Activated CD8-positive, alpha-beta T cell treated with anti-CD3 and anti-CD28 coated beads for 36 hours (primary cell): ENCODE data around the gene SIGLEC5. TPM values are rescaled to one million over a fixed set of nuclear protein-coding genes. Genes with fewer than 3 reads are reported as not detected.

Source experiments
- ATAC-seq: fragments of 200-7000 bp; cut with Tn5 transposase; one replicate; pipeline ENCODE4 v1.10.0; 2021; ENCODE audit warnings: mild to moderate bottlenecking, moderate library complexity
- CTCF ChIA-PET: fragments of 350-600 bp; sonication (Branson Sonifier 250); formaldehyde crosslinking; loops from one replicate; lab custom pipeline; 2021; ENCODE audit warnings: antibody characterized with exemption; lab: Charles Lee
- POLR2A ChIA-PET: fragments of 350-600 bp; sonication (Branson Sonifier 250); formaldehyde crosslinking; loops from one replicate; lab custom pipeline; 2021; ENCODE audit warnings: antibody characterized with exemption; lab: Charles Lee
- DNase-seq: peaks from one replicate; pipeline ENCODE4 v3.0.0-alpha.2; 2020
- H3K27ac Mint-ChIP-seq: one replicate; pipeline ENCODE4 v1.8.0; 2021; ENCODE audit warnings: mild to moderate bottlenecking, mixed read lengths
- H3K27me3 Mint-ChIP-seq: one replicate; pipeline ENCODE4 v1.8.0; 2021; ENCODE audit warnings: mixed read lengths
- H3K36me3 Mint-ChIP-seq: one replicate; pipeline ENCODE4 v1.8.0; 2021; ENCODE audit warnings: low read depth, mixed read lengths
- H3K4me1 Mint-ChIP-seq: one replicate; pipeline ENCODE4 v1.8.0; 2021; ENCODE audit warnings: low read depth, mixed read lengths
- H3K4me3 Mint-ChIP-seq: one replicate; pipeline ENCODE4 v1.8.0; 2021; ENCODE audit warnings: mild to moderate bottlenecking, moderate library complexity, mixed read lengths
- H3K9me3 Mint-ChIP-seq: one replicate; pipeline ENCODE4 v1.8.0; 2021; ENCODE audit warnings: mixed read lengths
- intact Hi-C: fragments of 100-400 bp; cut with micrococcal nuclease; formaldehyde crosslinking; loops from one replicate; pipeline ENCODE4 v1.10.0; 2022
- total RNA-seq, 2 experiments: library from RNA; stranded (reverse); gene quantifications; one replicate each; pipeline ENCODE4 v1.2.3, GENCODE V29; 2021
- TF ChIP-seq, protein P1 (sequence below): fragments of 200-600 bp; IDR thresholded peaks from one replicate; pipeline ENCODE4 v1.8.0; 2022; ENCODE audit warnings: antibody characterized with exemption, mild to moderate bottlenecking

SIGLEC5 gene
- total RNA-seq, 2 experiments from 2014 or later: not detected

- ATAC-seq (no peak), DNase-seq (no peak)
- no peaks in the 10 kb centered on the region for H3K27me3 Mint-ChIP-seq
- intact Hi-C loops: no loop called here
- ChIA-PET POLR2A (no interaction called here), CTCF (no interaction called here)
- H3K27ac Mint-ChIP-seq: no peak overlapping the region
- H3K4me3 Mint-ChIP-seq: no peak overlapping the region
- H3K36me3 Mint-ChIP-seq: peaks cover 35% of the 10 kb centered on the region
- peaks cover 35% of the 10 kb centered on the region for H3K9me3 Mint-ChIP-seq
- peaks cover 15% of the 10 kb centered on the region for H3K4me1 Mint-ChIP-seq
- TF ChIP-seq, protein P1, sequence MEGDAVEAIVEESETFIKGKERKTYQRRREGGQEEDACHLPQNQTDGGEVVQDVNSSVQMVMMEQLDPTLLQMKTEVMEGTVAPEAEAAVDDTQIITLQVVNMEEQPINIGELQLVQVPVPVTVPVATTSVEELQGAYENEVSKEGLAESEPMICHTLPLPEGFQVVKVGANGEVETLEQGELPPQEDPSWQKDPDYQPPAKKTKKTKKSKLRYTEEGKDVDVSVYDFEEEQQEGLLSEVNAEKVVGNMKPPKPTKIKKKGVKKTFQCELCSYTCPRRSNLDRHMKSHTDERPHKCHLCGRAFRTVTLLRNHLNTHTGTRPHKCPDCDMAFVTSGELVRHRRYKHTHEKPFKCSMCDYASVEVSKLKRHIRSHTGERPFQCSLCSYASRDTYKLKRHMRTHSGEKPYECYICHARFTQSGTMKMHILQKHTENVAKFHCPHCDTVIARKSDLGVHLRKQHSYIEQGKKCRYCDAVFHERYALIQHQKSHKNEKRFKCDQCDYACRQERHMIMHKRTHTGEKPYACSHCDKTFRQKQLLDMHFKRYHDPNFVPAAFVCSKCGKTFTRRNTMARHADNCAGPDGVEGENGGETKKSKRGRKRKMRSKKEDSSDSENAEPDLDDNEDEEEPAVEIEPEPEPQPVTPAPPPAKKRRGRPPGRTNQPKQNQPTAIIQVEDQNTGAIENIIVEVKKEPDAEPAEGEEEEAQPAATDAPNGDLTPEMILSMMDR: no peak
Measured at GRCh38 chr19:51590441-51590840, 39.8 kb downstream of the SIGLEC5 start.

- H3K27ac Mint-ChIP-seq: no peak overlapping the region
Measured at GRCh38 chr19:51589511-51589910, 40.7 kb downstream of the SIGLEC5 start.

GRCh38 chr19:51587264-51588191 is 42.7 kb downstream of the SIGLEC5 start:
- POLR2A ChIA-PET: no interaction called here
- TF ChIP-seq, protein P1: no peak
- CTCF ChIA-PET: interaction anchor here (0.9 to 1.5 kb wide), 2 partner anchors 74 to 115 kb away, joined by 3 read pairs; no protein-coding TSS in a partner anchor
- H3K4me1 Mint-ChIP-seq: no peaks in the 10 kb centered on the region
- DNase-seq (no peak), ATAC-seq (no peak)
- intact Hi-C loops: no loop called here
- H3K36me3 Mint-ChIP-seq: peaks cover 64% of the 10 kb centered on the region
- peaks cover 52% of the 10 kb centered on the region for H3K9me3 Mint-ChIP-seq
- H3K4me3 Mint-ChIP-seq: no peak overlapping the region
- no peak overlapping the region for H3K27ac Mint-ChIP-seq
- H3K27me3 Mint-ChIP-seq: no peaks in the 10 kb centered on the region

More at GRCh38 chr19:51589511-51589910, 40.7 kb downstream of the SIGLEC5 start:
- Mint-ChIP-seq H3K9me3 (peaks cover 41% of the 10 kb centered on the region), H3K4me3 (no peak overlapping the region), H3K4me1 (peaks cover 9% of the 10 kb centered on the region), H3K27me3 (no peaks in the 10 kb centered on the region), H3K36me3 (peaks cover 44% of the 10 kb centered on the region)
- ChIA-PET POLR2A (no interaction called here), CTCF (no interaction called here)
- TF ChIP-seq, protein P1: no peak
- intact Hi-C loops: no loop called here
- ATAC-seq (no peak), DNase-seq (no peak)

- Mint-ChIP-seq H3K4me3 (no peak overlapping the region), H3K9me3 (peaks cover 52% of the 10 kb centered on the region), H3K4me1 (no peaks in the 10 kb centered on the region), H3K27ac (no peak overlapping the region), H3K36me3 (peaks cover 70% of the 10 kb centered on the region), H3K27me3 (no peaks in the 10 kb centered on the region)
- ATAC-seq: no peak
- TF ChIP-seq, protein P1: no peak
- POLR2A ChIA-PET: no interaction called here
- DNase-seq: no peak
- intact Hi-C loops: no loop called here
- CTCF ChIA-PET: interaction anchor here (0.6 to 1.5 kb wide), 3 partner anchors 72 to 114 kb away, joined by 3 read pairs; no protein-coding TSS in a partner anchor
Measured at GRCh38 chr19:51586799-51587198, 43.4 kb downstream of the SIGLEC5 start.
